Measurements from ENCODE around the gene C3orf62. TPM values are rescaled to one million over a fixed set of nuclear protein-coding genes. Genes with fewer than 3 reads are reported as not detected.

The C3orf62 gene
- total RNA-seq (2013; cell fraction: nucleolus; rRNA removed), result 15.6 and 16.3 TPM in 2 replicates
- total RNA-seq (2014; rRNA removed) (3.8 and 4.1 TPM in 2 replicates), total RNA-seq (2014; rRNA removed; fragmentation: Illumina TruSeq; extraction: Trizol) (4.0 and 4.6 TPM in 2 replicates), total RNA-seq (2021) (4.5 and 7.1 TPM in 2 replicates), polyA plus RNA-seq (2011; rRNA removed) (5.0 and 5.5 TPM in 2 replicates), polyA plus RNA-seq (2014; fragmentation: Illumina TruSeq; extraction: Trizol) (6.6 and 7.5 TPM in 2 replicates), polyA plus RNA-seq (2014; fragmentation: Nextera tagmentation; extraction: Ambion mirVana) (1 to 10 TPM; 3.0 to 4.0 TPM), polyA plus RNA-seq (2014; rRNA removed) (6.9 and 8.9 TPM in 2 replicates), polyA plus RNA-seq (2016; fragmentation: Nextera tagmentation; extraction: Ambion mirVana) (1 to 10 TPM; 2.7 to 3.3 TPM), polyA minus RNA-seq (2011; rRNA and poly(A)+ RNA removed) (3.4 and 8.1 TPM in 2 replicates), Bru-seq, nascent RNA (percentile 66 among the genes with signal in this experiment), BruChase-seq, experiment 1, labeled RNA remaining after a 6-hour chase (percentile 86 among the genes with signal in this experiment), BruChase-seq, experiment 2, labeled RNA remaining after a 2-hour chase (percentile 86 among the genes with signal in this experiment)
- polyA plus RNA-seq (2011; ENCODE audit: low read depth), result 2.2 TPM
- 4.5 and 6.6 TPM in 2 replicates for polyA plus RNA-seq (2011; cell fraction: cytosol; rRNA removed)
- polyA plus RNA-seq (2011; cell fraction: nucleus; rRNA removed), result 12.6 and 13.8 TPM in 2 replicates
- 2.2 and 3.3 TPM in 2 replicates for polyA plus RNA-seq (2012)
- 1.9 and 2.0 TPM in 2 replicates for polyA minus RNA-seq (2011; cell fraction: cytosol; rRNA and poly(A)+ RNA removed)
- polyA minus RNA-seq (2011; cell fraction: nucleus; rRNA and poly(A)+ RNA removed), result 4.5 and 9.2 TPM in 2 replicates
- long read RNA-seq, experiment 1, full-length matches to known transcripts, result 1 of 1 reads
- long read RNA-seq, experiment 1, partial matches to known transcripts, result 0 of 1 reads
- long read RNA-seq, experiment 1, other reads (novel, unspliced or antisense), result 0 of 1 reads
- long read RNA-seq, experiment 2, full-length matches to known transcripts, result 2 of 4 reads
- long read RNA-seq, experiment 2, partial matches to known transcripts, result 0 of 4 reads
- long read RNA-seq, experiment 2, other reads (novel, unspliced or antisense), result 2 of 4 reads

DNA sequence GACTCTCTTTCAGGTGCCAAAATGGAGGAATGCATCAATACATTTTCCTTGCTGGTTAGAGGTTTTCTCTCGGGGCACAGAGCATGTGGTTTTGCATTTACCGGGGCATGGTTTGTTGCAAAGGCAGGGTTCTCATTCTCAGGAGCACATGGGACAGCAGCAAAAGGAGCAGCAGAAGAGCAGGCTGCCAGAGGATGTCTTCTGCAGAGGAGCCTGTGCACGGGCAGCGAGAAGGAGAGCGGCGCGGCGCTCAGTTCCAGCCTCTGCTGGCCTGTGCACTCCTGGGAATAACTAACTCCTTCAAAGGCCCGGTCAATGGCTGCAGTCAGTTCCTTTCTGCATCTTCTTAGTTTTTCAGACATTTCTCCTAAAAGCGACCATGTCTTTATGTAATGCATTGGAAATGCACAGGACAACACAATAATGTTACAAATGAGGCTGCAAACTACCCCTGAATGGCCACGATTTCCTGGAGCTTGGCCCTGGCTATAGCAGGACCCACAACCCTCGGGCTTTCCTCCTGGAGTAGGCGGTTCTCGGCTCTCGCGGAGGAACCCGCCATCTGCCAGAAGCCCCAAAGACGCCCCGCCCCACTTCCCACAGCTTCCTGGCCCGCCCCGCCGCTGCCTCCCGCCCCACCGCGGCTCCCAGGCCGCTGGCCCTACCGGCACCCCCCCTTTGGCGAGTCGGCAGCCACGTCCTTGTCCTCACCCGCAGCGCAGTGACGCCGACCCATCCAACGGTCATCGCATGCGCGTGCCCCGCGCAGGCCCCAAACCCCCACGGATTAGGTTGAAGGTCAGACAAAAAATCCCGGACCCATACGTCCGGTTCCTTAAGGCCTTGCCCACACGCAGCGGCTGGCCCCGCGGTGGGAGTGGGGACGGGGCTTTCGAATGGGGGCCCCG lies at the start of gene C3orf62:
TSS of gene C3orf62 (minus strand) at position 758 of the 908 bp plus-strand sequence. CDS start at position 398, 360 bp downstream.
- H3K36me3 ChIP-seq (ENCODE audit: control insufficient read depth in 2 of 2, insufficient read depth in 2 of 2, low read length in 1 of 2), result peaks cover 10 to 18% of the 10 kb centered on the region in 2 experiments; a peak in 3 of 4 replicates
- POLR2A ChIA-PET, result no interaction called here
- WGBS (ENCODE audit: insufficient coverage, insufficient replicate concordance, low lambda C conversion rate, missing lambda C conversion rate), result under 1% methylated on average over 45 of the region's 51 CpGs
- no peak for TF ChIP-seq EGR1 (IDR thresholded peaks at IDR 0.05; ENCODE audit: borderline replicate concordance in 1 of 2, low read depth in 2 of 2, low read length in 2 of 2)
- TF ChIP-seq HCFC1 (IDR thresholded peaks at IDR 0.05; ENCODE audit: low read length), result no peak
- no peak for TF ChIP-seq ZNF217 (IDR thresholded peaks at IDR 0.05)
- no peak for TF ChIP-seq ZNF384 (IDR thresholded peaks at IDR 0.05; ENCODE audit: borderline replicate concordance, low read depth, low read length)
- peak; percentile 87 for TF ChIP-seq CHD2 (IDR thresholded peaks at IDR 0.05; ENCODE audit: borderline replicate concordance, low read depth, low read length)
- no peak for TF ChIP-seq ZZZ3 (IDR thresholded peaks at IDR 0.05; ENCODE audit: control insufficient read depth, insufficient read length, low read depth)
- TF ChIP-seq, protein P1, sequence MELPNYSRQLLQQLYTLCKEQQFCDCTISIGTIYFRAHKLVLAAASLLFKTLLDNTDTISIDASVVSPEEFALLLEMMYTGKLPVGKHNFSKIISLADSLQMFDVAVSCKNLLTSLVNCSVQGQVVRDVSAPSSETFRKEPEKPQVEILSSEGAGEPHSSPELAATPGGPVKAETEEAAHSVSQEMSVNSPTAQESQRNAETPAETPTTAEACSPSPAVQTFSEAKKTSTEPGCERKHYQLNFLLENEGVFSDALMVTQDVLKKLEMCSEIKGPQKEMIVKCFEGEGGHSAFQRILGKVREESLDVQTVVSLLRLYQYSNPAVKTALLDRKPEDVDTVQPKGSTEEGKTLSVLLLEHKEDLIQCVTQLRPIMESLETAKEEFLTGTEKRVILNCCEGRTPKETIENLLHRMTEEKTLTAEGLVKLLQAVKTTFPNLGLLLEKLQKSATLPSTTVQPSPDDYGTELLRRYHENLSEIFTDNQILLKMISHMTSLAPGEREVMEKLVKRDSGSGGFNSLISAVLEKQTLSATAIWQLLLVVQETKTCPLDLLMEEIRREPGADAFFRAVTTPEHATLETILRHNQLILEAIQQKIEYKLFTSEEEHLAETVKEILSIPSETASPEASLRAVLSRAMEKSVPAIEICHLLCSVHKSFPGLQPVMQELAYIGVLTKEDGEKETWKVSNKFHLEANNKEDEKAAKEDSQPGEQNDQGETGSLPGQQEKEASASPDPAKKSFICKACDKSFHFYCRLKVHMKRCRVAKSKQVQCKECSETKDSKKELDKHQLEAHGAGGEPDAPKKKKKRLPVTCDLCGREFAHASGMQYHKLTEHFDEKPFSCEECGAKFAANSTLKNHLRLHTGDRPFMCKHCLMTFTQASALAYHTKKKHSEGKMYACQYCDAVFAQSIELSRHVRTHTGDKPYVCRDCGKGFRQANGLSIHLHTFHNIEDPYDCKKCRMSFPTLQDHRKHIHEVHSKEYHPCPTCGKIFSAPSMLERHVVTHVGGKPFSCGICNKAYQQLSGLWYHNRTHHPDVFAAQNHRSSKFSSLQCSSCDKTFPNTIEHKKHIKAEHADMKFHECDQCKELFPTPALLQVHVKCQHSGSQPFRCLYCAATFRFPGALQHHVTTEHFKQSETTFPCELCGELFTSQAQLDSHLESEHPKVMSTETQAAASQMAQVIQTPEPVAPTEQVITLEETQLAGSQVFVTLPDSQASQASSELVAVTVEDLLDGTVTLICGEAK (IDR thresholded peaks at IDR 0.05; ENCODE audit: borderline replicate concordance), result no peak
- TF ChIP-seq SP1 (IDR thresholded peaks at IDR 0.05; ENCODE audit: low read depth, low read length), result no peak
- no peak for TF ChIP-seq JUND (IDR thresholded peaks at IDR 0.05; ENCODE audit: low read depth, low read length)
- TF ChIP-seq, protein P2, sequence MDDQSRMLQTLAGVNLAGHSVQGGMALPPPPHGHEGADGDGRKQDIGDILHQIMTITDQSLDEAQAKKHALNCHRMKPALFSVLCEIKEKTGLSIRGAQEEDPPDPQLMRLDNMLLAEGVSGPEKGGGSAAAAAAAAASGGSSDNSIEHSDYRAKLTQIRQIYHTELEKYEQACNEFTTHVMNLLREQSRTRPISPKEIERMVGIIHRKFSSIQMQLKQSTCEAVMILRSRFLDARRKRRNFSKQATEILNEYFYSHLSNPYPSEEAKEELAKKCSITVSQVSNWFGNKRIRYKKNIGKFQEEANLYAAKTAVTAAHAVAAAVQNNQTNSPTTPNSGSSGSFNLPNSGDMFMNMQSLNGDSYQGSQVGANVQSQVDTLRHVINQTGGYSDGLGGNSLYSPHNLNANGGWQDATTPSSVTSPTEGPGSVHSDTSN (IDR thresholded peaks at IDR 0.05; ENCODE audit: insufficient replicate concordance, low read depth, low read length), result no peak
- TF ChIP-seq CBX5 (IDR thresholded peaks at IDR 0.05; ENCODE audit: low read depth), result no peak
- TF ChIP-seq BHLHE40 (IDR thresholded peaks at IDR 0.05; ENCODE audit: borderline replicate concordance in 1 of 2, low read depth in 2 of 2, low read length in 1 of 2), result peak in 1 of 2 experiments; percentile 43; a peak in 1 of 4 replicates

More for the DNA sequence above, at the start of gene C3orf62:
- H3K4me3 ChIP-seq, result peak within 1 kb of the TSS; percentile 66
- RAD21 ChIA-PET (ENCODE audit: unreplicated experiment), result interaction anchor here (0.8 to 1.0 kb wide), 2 partner anchors 108 to 172 kb away, joined by 3 to 4 read pairs; no protein-coding TSS in a partner anchor
- no peaks in the 10 kb centered on the region for H3K9me3 ChIP-seq (replicated peaks; ENCODE audit: control insufficient read depth, insufficient read depth, low read length)
- H3K9ac ChIP-seq (ENCODE audit: control insufficient read depth, insufficient read depth, low read length), result peak within 1 kb of the TSS; percentile 75
- no peaks in the 10 kb centered on the region for H3K79me2 ChIP-seq (ENCODE audit: control insufficient read depth, insufficient read depth, low read length)
- H3K4me1 ChIP-seq (ENCODE audit: control insufficient read depth, insufficient read depth, low read length), result peaks cover 13% of the 10 kb centered on the region
- no peak for FAIRE-seq
- CTCF ChIA-PET, result interaction anchor here (1.8 kb wide), 1 partner anchor 87 kb away, joined by 5 read pairs; no protein-coding TSS in a partner anchor
- no peaks in the 10 kb centered on the region for H3K27me3 ChIP-seq (replicated peaks in 1 of 2; ENCODE audit: control insufficient read depth in 2 of 2, insufficient read depth in 2 of 2, low read length in 1 of 2)
- BruUV-seq (replicated peaks), result no TSS peak
- peak; percentile 37 for DNase-seq (ENCODE audit: low read depth, low spot score)
- peak within 1 kb of the TSS; percentile 76 for H3K27ac ChIP-seq (ENCODE audit: control insufficient read depth, insufficient read depth)
- ATAC-seq, result peak; percentile 94
- peak within 1 kb of the TSS; percentile 94 for H2AFZ ChIP-seq (ENCODE audit: control insufficient read depth, low read depth, low read length)
- intact Hi-C loops (cut with micrococcal nuclease; ENCODE audit: unreplicated experiment), result no loop called here
- SMC1A ChIA-PET (ENCODE audit: uncharacterized antibody, unreplicated experiment), result interaction anchor here (1.3 kb wide), 1 partner anchor 172 kb away, joined by 5 read pairs; no protein-coding TSS in a partner anchor
- H4K20me1 ChIP-seq (ENCODE audit: control insufficient read depth, insufficient read depth), result no peaks in the 10 kb centered on the region
- in situ Hi-C loops (cut with MboI), result no loop called here
- peak within 1 kb of the TSS; percentile 79 for H3K4me2 ChIP-seq (ENCODE audit: control insufficient read depth, insufficient read depth)

Data from GM12878 (cell line).